HG03108 (cell line): ENCODE data around the gene ATP5F1D.

Source experiments
- ATAC-seq: cut with Tn5 transposase; IDR thresholded peaks from one replicate; pipeline ENCODE4 v1.9.1; 2021; ENCODE audit warnings: moderate library complexity; ENCODE audit not compliant: unreplicated experiment

The ATP5F1D gene

DNA sequence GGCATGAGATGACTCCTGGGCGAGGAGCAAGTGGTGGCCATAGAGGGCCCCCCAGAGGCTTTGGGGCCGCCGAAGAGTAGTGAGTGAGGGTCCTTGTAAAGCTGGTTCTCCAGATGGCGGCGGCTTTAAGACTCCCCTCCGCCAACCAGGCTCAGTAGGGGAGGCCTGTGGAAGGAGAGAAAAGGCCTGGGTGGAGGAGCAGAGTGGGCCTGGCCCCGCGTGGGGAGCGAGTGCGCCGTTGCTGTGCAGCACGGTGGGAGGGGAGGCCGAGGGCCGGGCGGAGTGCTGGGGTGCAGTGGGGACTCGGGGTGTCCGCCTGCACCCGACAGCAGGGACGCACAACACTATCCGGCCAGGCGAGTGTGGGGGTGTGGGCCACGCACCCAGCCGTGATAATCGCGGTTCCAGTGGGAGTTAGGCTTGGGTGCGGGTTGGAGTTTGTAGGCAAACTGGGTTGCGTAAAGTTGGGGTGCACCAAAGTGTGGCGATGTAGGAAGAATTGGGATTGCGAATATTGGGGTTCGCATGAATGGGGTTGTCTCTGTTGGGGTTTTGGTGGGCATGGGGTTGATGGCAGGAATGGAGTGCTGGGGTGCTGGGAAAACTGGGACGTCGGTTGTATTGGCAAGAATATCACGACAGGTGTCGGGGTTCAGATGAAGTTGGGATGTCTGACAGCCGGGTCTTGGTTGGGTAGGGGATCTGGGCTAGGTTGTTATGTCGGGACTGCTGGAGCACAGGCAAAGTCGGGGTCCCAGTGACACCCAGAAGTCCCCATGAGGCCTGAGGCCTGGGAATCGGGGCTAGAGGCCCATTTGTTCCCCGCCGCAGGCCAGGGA lies 26.9 kb downstream of the ATP5F1D start:
- no peak for ATAC-seq

DNA sequence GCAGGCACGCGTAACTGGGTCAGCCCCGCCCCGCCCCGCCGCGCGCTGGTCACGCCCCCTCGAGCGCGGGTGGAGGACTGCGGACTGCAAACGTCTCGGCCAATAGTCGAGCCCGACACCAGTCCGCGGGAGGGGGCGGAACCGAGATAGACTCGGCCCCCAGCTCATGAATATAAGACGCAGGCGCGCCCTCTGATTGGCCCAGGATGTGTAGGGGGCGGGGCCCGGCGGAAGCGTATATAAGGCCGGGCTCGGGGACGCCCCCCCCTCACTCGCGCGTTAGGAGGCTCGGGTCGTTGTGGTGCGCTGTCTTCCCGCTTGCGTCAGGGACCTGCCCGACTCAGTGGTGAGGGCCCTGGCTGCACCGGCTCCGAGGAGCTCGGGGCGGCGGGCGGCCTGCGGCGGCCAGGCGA lies 27.5 kb downstream of the ATP5F1D start, which contains the start of gene CIRBP:
TSS of gene CIRBP (plus strand) at position 268 of the 413 bp plus-strand sequence. CDS start 1,602 bp downstream, outside the sequence.
- ATAC-seq: peak; percentile 50

DNA sequence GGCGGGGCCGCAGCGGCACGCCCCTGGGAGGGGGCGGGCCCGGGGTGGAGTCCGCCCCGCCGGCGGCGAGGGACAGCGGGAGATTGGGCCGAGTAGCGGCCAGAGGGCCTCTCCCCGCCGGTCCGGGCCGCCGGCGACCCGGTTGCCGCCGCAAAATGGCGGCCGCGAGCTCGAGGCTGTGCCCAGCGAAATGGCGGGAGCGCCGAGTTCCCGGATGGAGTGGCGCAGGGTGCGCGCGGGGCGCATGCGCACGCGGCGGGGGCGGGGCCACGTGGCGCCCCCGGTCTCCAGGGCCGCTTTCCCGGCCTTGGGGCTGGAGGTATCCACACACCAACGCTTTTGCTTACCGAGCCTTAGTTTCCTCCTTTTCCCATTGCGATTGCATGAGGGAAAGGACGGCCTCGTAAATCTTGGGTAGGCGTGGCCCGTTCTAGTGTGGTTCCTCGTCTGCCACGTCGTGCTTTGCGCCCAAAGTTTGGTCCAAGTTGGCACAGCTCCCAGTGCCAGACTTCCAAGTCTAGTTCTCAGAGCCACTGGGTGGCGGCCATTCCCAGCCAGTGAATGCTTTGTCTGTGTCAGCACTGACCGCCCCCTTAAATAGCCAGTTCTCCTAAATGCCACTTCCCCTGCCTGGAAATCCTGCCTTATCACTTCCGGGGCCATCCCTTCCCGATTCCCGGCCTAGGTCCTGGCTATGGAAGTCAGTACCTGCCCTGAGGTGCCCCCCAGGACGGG lies 28.1 kb downstream of the ATP5F1D start:
- ATAC-seq: peak; percentile 16

DNA sequence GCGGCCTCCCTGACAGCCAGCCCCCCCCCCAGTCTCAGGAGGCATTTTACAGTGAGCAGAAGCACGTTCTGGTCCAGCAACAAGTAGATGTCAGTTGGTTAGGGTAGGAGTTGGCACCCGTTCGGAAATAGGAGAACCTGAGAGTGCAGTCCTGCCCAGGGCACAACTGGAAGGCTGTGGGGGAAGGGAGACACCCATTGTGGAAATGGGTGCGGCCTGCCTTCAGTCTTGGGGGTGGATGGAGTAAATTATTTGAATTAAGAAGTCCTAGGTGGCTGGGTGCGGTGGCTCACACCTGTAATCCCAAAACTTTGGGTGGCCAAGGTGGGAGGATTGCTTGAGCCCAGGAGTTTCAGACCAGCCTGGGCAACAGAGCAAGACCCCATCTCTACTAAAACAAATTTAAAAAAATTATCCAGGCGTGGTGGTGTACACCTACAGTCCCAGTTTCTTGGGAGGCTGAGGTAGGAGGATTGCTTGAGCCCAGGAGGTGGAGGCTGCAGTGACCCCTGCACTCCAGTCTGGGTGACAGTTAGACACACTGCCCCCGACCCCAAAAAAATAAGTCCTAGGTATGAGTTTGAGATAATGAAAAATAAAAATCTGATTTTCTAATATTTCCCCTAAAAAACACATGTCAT lies 28.8 kb downstream of the ATP5F1D start:
- no peak for ATAC-seq

DNA sequence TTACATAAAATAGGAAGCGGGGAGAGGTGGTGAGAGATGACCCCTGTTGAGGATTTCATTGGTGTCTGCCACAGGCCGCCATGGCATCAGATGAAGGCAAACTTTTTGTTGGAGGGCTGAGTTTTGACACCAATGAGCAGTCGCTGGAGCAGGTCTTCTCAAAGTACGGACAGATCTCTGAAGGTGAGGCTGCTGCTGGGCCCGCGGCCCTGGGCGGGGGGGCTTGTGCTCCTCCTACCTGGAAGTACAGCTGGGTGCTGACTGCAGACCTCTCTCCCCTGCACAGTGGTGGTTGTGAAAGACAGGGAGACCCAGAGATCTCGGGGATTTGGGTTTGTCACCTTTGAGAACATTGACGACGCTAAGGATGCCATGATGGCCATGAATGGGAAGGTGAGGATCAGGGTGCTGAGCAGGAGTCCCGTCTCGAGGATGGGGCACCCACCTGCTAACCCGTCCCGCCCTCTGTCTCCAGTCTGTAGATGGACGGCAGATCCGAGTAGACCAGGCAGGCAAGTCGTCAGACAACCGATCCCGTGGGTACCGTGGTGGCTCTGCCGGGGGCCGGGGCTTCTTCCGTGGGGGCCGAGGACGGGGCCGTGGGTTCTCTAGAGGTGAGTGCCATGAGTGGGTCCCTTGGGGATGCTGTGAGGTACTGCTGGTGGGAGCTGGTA lies 29.4 kb downstream of the ATP5F1D start:
- no peak for ATAC-seq

DNA sequence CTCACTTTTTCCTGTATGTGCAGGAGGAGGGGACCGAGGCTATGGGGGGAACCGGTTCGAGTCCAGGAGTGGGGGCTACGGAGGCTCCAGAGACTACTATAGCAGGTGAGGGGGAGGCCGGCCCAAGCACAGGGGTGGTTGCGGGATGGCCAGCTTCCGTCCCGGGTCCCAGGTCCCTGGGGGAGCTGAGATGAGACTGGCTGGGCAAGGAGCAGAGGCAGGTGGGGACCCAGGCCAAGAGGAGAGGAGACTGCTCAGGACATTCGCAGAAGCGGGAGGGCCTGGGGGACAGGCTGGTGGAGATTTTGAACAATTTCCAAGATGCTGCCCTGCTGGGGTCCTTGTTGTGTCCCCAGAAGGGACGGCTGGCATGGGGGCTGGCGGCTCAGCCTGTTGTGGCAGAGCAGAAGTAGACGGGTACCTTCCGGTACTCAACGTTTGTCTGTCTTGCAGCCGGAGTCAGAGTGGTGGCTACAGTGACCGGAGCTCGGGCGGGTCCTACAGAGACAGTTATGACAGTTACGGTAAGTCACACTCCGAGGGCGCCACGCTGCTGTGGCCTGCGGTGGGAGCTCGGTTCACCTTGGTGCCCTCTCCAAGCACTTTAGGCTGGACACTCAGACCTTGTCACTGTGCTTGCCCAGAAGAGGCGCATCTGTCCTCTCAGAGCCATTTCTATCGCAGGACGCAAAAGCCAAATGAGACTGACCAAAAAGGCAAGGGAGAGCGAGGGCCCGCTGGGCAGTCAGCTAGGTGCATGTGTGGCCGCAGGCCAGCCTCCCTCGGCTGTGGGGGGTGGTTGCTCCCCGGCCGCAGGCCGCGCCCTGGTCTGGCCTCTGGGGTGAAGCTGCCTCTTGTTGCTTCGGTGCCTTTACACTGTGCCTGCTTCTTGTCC lies 30.2 kb downstream of the ATP5F1D start:
- no peak for ATAC-seq

DNA sequence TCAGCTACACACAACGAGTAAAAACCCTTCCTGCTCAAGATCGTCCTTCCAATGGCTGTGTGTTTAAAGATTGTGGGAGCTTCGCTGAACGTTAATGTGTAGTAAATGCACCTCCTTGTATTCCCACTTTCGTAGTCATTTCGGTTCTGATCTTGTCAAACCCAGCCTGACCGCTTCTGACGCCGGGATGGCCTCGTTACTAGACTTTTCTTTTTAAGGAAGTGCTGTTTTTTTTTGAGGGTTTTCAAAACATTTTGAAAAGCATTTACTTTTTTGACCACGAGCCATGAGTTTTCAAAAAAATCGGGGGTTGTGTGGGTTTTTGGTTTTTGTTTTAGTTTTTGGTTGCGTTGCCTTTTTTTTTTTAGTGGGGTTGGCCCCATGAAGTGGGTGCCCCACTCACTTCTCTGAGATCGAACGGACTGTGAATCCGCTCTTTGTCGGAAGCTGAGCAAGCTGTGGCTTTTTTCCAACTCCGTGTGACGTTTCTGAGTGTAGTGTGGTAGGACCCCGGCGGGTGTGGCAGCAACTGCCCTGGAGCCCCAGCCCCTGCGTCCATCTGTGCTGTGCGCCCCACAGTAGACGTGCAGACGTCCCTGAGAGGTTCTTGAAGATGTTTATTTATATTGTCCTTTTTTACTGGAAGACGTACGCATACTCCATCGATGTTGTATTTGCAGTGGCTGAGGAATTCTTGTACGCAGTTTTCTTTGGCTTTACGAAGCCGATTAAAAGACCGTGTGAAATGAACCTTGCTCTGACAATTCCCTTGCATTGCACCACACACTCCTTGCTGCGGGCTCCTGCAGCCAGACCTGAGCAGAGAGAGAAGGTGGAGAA lies 31.1 kb downstream of the ATP5F1D start:
- no peak for ATAC-seq

DNA sequence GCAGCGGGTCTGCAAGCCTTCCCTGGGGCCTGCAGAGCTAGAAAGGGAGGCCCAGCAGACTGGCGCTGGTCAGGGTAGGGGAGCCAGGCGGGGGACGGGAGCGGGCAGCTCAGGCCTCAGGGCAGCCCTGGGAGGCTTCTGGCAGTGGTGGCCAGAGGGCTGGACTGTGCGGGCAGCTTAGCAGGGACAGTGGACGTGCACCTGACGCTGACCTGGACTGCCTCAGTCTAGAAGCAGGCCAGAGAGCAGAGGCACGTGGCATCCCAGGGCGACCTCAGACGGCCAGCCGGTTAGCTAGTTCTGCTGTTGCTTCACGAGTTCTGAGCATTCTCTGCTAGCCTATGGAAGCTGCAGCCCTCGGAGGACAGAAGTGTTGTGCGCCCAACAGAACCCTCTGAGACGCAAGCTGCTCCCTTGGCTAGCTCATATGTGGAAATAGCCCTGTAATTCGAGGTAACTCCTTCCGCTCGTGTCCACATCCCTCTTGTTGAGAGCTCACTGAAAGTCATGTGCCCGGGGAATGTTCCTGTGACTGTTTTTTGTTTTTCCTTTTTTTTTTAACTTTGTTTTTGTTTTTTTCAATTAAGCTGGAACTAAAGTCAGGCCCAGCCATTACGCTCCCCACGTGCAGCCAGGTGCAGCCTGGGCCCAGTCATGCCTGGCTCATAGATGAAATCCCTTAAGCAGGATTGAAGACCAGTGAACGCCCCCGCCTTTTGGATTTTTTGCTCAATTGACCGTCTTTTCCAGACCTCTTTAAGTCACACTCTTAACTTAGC lies 31.9 kb downstream of the ATP5F1D start:
- no peak for ATAC-seq

DNA sequence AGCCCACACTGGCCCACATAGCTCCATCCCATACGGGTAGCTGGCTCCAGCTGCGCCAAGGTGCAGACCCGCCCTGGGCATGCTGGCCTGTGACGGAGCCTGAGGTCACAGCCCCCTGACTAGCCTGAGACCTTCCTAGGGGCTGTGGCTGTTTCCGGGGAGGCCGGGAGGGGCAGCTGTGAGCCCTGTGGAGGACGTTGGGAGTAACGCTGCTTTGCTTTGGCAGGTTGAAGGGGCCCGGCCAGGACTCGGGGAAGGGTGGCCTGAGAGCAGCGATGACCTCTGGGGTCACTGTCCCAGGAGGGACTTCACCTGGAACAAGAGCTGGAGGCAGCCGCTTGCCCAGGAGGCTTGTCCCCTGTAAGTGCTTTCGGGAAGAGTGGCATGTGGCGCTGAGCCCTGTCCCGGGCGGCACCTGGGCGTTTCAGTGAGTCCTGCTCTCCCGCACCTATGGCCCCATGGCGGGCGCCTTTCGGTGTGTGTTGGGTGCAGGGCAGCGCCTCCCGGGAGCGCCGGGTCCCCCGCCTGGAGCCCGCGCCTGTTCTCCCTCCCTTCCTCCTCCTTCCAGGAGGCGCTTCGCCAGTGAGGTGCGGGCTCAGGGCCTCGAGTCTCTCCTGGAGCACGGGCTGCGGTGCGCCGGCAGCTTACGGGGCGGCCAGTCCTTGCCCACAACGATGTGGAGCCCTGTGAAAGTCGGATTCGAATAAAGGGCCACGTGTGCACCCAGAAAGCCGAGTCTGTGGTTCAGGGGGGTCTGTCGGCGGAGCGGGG lies 32.7 kb downstream of the ATP5F1D start:
- no peak for ATAC-seq

DNA sequence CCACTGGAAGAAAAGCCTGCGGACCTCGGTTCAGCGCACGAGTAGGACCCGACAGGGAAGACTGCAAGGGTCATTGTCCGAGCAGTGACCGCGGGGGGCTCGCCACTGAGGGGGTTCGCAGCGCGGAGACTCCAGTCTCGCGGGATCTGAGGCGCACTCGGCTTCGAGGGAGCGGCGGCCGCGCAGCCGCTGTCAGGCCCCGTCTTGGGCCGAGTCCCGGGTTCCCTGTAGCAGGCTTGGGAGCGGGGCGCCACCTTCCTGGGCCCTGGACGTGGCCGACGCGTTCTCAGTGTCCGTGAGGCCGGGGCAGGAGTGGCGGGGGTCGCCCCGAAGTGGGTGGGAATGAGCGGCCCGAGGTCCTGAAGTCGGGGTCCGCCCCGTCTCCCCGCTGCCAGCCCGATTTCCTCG lies 33.3 kb downstream of the ATP5F1D start:
- ATAC-seq: no peak

DNA sequence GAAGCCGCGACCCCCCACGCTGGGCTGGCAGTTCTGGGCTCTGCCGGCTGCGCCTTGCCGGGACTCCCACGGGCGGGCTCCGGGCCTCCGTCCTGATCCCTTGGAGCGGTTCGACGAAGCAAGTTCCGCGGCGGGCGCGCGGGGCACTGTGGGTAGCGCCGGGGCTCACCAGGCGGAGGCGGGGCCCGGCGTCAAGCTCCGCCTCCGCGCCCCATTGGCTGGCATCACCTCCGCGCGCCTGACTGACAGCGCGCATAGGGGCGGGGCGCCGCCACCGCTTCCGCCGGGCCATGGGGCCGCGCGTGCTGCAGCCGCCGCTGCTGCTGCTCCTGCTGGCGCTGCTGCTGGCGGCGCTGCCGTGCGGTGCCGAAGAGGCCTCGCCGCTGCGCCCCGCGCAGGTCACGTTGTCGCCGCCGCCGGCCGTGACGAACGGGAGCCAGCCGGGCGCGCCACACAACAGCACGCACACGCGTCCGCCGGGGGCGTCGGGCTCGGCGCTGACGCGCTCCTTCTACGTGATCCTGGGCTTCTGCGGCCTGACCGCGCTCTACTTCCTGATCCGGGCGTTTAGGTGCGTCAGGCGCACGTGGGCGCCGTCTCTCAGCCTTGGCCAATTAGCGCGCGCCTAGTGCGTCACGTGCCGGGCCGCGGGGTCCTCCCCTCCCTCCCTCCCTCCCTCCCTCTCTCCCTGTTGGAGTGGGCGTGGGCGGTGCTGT lies 33.9 kb downstream of the ATP5F1D start, which contains the start of gene FAM174C:
TSS of gene FAM174C (plus strand) at position 271 of the 716 bp plus-strand sequence. CDS start at position 291, 20 bp downstream.
- ATAC-seq: peak; percentile 67

DNA sequence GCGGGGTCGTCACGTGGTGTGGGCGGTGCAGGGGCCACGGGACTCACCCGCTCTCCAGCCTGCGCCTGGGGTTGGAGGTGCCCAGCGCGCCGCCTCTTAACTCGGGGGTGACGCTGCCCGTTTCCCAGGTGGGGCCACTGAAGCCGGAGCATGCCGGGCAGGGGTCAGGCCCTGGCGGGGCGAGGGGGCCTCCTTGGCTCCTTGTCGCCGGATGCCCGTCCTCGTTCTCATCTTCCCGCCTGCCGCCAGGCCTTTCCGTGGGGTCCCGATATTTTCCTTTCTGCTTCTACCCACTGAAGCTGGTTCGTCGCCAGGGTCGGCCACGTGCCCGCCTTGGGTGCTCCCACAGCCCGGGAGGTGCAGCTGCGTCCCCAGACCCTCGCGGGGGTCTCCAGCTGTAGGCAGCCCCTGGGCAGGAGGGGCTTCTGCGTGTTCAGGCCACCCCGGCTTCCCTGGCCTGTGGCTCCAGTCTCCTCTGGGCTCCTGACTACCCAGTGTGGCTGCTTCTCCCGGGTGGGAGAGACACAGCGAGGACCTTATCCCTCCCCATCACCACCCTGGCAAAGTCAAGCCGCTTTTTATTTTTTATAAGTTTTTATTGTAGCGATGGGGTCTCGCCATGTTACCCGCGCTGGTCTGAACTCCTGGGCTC lies 34.6 kb downstream of the ATP5F1D start:
- ATAC-seq: no peak

DNA sequence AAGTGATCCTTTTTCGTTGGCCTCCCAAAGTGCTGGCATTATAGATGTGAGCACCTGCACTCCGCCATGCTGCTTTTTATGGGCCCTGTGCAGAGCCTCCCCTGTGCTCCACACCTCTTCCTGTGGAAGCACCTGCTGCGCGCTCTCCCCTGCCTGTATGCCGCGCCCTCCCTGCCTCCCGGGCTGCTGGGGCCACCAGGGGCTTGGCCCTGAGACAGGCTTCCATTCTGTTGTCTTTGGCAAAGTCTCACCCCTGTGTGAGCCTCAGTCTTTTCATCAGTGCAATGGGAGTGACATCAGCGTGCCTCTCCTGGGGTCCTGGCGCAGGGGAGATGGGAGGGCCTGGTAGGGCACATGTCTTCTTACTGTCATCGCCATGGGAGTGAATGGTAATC lies 35.1 kb downstream of the ATP5F1D start:
- no peak for ATAC-seq

DNA sequence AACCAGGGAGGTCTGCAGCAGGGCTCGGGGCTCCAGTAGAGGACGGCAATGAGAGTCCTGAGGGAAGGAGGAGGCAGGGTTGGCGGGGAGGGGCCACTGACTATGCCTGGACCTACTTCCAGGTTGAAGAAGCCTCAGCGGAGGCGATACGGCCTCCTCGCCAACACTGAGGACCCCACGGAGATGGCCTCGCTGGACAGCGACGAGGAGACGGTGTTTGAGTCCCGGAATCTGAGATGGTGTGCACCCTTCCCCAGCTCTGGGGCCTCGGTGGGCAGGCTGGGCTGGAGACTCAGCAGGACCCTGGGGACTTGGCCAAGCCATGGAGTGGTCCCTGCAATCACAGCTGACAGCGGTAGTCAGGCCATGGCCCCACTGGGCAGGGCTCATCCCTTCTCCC lies 35.5 kb downstream of the ATP5F1D start:
- no peak for ATAC-seq

DNA sequence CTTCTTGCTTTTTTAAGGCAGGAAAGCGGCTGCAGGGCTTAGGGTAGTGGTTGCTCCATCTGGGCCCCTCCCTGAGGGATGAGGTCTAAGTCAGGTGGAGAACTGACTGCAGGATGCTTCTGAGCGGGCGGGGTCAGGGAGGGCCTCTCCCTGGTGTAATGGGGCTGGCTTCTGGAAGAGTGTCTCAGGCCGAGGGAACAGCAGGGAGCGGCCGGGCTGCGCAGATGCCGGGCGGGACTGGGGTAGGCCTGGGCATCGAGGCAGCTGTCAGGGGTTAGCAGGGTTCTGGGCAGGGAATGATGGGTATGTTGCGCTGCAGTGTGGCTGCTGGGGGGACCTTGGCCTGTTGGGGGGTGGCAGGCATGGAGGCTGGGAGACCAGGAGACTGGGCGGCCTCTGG lies 36.5 kb downstream of the ATP5F1D start:
- no peak for ATAC-seq
